ENCODE results near the gene MMADHC.

Gene MMADHC

DNA sequence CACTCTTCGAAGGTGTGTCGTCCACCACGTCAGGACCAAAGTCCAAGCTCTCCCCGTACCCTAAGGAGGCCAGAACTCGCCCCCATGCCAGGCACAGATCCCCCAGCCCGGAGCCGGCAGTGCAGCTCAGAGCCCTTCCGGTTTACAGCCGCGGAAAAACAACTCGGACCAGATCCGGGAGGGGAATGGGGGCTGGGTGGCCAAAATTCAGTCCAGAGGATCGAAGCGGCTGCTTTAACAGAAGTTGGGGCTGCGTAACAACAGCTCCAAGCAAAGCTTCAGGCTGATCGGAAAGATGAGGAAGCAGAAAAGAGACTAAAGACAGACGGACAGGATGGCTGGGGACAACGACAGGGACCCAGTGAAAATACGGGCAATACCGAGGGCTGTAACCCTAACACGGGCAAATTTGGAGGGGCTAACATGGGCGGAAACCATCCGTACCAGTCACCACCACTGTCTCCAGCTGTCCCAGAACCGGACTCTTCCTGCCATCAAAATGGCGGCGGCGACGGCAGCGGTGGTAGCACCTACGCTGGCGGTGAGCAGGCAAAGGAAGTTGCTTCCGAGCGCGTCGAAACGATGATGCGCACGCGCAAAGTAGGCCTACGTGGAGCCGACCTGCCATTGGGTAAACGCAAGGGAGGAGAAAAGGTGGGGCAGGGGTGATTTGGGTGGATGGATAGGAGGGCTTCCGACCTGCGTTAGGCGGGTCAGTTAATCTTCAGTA is at the start of gene MMADHC:
Gene MMADHC (minus strand): TSS at position 556 of the 730 bp plus-strand sequence. CDS start 678 bp downstream, outside the sequence.
- H3K9me3 ChIP-seq (ENCODE audit: control insufficient read depth in 2 of 2, low read length in 2 of 2), result no peaks in the 10 kb centered on the region
- H3K36me3 ChIP-seq (ENCODE audit: control insufficient read depth in 2 of 2, insufficient read depth in 2 of 2, low read length in 2 of 2), result no peaks in the 10 kb centered on the region
- H3K4me3 ChIP-seq (ENCODE audit: low read length in 2 of 2), result peak within 1 kb of the TSS; percentile 96 to 100
- H3K27ac ChIP-seq (ENCODE audit: low read length), result peak within 1 kb of the TSS; percentile 95
- H3K9ac ChIP-seq (ENCODE audit: low read length in 2 of 2), result peak within 1 kb of the TSS; percentile 99 to 100
- no peaks in the 10 kb centered on the region for H3K27me3 ChIP-seq (ENCODE audit: control insufficient read depth in 1 of 2, insufficient read depth in 2 of 2, low read length in 2 of 2)
- peaks cover 4% of the 10 kb centered on the region for H3K4me1 ChIP-seq (ENCODE audit: control insufficient read depth, insufficient read depth, low read length)

DNA sequence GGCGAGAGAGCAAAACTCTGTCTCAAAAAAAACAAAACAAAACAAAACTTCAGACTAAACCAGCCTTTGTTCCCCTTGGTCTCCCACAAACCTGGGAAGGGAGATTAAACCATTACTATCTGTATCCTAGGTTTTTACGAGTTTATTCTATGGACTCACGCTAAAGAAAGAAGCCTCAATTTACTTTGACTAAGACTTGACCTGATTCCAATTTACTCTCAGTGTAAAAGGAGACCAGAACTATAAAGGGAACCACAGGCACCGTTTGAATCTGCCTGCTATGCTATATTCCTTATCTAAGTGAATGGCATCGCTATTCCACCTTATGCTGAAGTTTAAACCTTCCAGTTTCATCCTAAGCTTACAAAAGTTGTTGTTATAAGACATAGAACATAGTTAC is 46.5 kb upstream of the MMADHC start:
- Histone ChIP-seq H3K4me1 (ENCODE audit: control insufficient read depth, insufficient read depth, low read length) (no peaks in the 10 kb centered on the region), H3K9ac (ENCODE audit: low read length in 2 of 2) (no peak overlapping the region), H3K27me3 (ENCODE audit: control insufficient read depth in 1 of 2, insufficient read depth in 2 of 2, low read length in 2 of 2) (no peaks in the 10 kb centered on the region), H3K9me3 (ENCODE audit: control insufficient read depth in 2 of 2, low read length in 2 of 2) (no peaks in the 10 kb centered on the region), H3K4me3 (ENCODE audit: low read length in 2 of 2) (no peak overlapping the region), H3K36me3 (ENCODE audit: control insufficient read depth in 2 of 2, insufficient read depth in 2 of 2, low read length in 2 of 2) (no peaks in the 10 kb centered on the region), H3K27ac (ENCODE audit: low read length) (no peak overlapping the region)

DNA sequence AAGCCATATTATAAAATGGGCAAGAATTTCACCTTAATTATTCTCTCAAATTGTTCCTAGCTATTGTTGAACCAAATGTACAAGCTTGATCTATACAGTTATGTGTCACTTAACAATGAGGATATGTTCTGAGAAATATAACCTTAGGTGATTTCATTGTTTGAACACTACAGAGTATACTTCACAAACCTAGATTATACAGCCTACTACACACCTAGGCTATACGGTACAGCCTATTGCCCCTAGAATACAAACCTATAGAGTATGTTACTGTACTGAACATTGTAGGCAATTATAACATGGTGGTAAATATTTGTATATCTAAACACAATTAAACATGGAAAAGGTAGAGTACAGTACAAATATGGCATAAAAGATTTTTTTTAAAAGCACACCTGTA is 42.9 kb upstream of the MMADHC start:
- H3K27ac ChIP-seq (ENCODE audit: low read length), result no peak overlapping the region
- H3K9me3 ChIP-seq (ENCODE audit: control insufficient read depth in 2 of 2, low read length in 2 of 2), result no peaks in the 10 kb centered on the region
- no peaks in the 10 kb centered on the region for H3K36me3 ChIP-seq (ENCODE audit: control insufficient read depth in 2 of 2, insufficient read depth in 2 of 2, low read length in 2 of 2)
- H3K4me3 ChIP-seq (ENCODE audit: low read length in 2 of 2), result no peak overlapping the region
- no peaks in the 10 kb centered on the region for H3K27me3 ChIP-seq (ENCODE audit: control insufficient read depth in 1 of 2, insufficient read depth in 2 of 2, low read length in 2 of 2)
- no peaks in the 10 kb centered on the region for H3K4me1 ChIP-seq (ENCODE audit: control insufficient read depth, insufficient read depth, low read length)
- H3K9ac ChIP-seq (ENCODE audit: low read length in 2 of 2), result no peak overlapping the region

DNA sequence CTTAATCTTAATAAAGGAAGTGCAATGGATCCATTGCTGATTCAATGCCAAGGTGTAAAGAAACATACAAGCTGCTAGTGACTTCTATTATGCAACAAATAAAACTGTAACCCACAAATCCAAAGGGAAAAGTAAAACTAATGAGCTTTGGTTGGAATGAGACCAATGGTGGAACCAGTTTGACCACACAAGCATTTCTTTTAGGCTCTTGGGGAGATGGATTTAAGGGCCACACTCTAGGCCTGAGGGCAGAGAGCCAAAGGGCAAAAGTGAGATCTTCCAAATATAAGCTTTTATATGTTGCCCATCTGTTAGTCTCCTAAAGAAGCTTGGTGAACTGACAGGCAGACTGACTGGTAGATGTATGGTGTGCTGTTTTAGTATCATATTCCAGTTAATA is 41.5 kb upstream of the MMADHC start:
- no peaks in the 10 kb centered on the region for H3K27me3 ChIP-seq (ENCODE audit: control insufficient read depth in 1 of 2, insufficient read depth in 2 of 2, low read length in 2 of 2)
- no peak overlapping the region for H3K27ac ChIP-seq (ENCODE audit: low read length)
- no peak overlapping the region for H3K4me3 ChIP-seq (ENCODE audit: low read length in 2 of 2)
- no peaks in the 10 kb centered on the region for H3K36me3 ChIP-seq (ENCODE audit: control insufficient read depth in 2 of 2, insufficient read depth in 2 of 2, low read length in 2 of 2)
- no peaks in the 10 kb centered on the region for H3K9me3 ChIP-seq (ENCODE audit: control insufficient read depth in 2 of 2, low read length in 2 of 2)
- H3K4me1 ChIP-seq (ENCODE audit: control insufficient read depth, insufficient read depth, low read length), result no peaks in the 10 kb centered on the region
- H3K9ac ChIP-seq (ENCODE audit: low read length in 2 of 2), result no peak overlapping the region

DNA sequence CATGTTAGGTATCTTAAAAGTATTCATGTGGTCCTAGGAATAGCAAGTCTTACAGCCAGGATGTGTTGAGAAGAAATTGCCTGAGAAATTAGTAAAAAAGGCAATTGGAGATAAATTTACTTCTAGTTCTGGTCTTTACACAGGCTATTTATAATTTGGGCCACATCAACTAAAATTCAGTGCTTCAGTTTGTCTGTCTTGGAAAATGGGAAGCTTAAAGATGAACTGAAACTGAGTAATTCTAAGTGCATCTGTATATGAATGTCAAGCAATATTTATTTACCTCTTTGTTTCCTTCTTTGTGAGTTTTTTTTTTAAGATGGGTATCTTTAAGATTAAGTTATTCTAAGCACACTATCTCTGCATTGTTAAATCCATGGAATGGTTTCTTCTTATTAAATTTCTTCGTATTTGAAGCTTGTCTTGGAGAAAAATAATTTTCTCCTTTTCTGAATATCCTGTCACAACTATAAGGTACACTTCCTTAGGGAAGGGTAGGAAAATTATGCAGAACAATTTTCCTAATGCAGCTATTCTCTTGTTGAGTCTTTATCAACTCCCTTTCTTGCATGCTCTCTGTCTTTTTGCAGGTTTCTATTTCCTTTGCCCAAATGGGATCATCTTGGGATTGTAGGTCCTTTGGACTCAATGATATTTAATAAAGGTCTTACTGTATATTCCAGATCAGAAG is 39.7 kb upstream of the MMADHC start:
- Histone ChIP-seq H3K27ac (ENCODE audit: low read length) (no peak overlapping the region), H3K9me3 (ENCODE audit: control insufficient read depth in 2 of 2, low read length in 2 of 2) (no peaks in the 10 kb centered on the region), H3K4me3 (ENCODE audit: low read length in 2 of 2) (no peak overlapping the region), H3K9ac (ENCODE audit: low read length in 2 of 2) (no peak overlapping the region), H3K36me3 (ENCODE audit: control insufficient read depth in 2 of 2, insufficient read depth in 2 of 2, low read length in 2 of 2) (no peaks in the 10 kb centered on the region), H3K27me3 (ENCODE audit: control insufficient read depth in 1 of 2, insufficient read depth in 2 of 2, low read length in 2 of 2) (no peaks in the 10 kb centered on the region), H3K4me1 (ENCODE audit: control insufficient read depth, insufficient read depth, low read length) (no peaks in the 10 kb centered on the region)

DNA sequence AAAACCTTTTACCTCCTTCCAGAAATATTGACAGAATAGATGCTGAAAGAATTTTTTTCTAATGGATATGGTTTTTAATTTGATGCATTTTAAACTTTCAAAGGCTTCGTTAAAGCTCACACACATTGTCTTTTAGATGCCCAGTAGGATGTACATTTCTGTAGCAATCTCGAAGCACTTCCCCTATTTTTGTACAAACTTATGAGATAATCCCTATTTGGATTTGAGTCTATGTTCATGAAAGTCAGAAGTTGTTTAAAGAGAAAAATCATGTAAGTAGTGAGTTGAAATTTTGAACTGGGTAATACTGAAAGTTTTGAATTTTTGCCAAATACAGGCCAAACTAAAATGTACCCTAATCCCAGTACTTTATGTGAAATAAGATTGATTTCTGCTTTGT is 38.1 kb upstream of the MMADHC start:
- Histone ChIP-seq H3K27ac (ENCODE audit: low read length) (no peak overlapping the region), H3K27me3 (ENCODE audit: control insufficient read depth in 1 of 2, insufficient read depth in 2 of 2, low read length in 2 of 2) (no peaks in the 10 kb centered on the region), H3K4me3 (ENCODE audit: low read length in 2 of 2) (no peak overlapping the region), H3K36me3 (ENCODE audit: control insufficient read depth in 2 of 2, insufficient read depth in 2 of 2, low read length in 2 of 2) (no peaks in the 10 kb centered on the region), H3K9ac (ENCODE audit: low read length in 2 of 2) (no peak overlapping the region), H3K9me3 (ENCODE audit: control insufficient read depth in 2 of 2, low read length in 2 of 2) (no peaks in the 10 kb centered on the region), H3K4me1 (ENCODE audit: control insufficient read depth, insufficient read depth, low read length) (no peaks in the 10 kb centered on the region)

DNA sequence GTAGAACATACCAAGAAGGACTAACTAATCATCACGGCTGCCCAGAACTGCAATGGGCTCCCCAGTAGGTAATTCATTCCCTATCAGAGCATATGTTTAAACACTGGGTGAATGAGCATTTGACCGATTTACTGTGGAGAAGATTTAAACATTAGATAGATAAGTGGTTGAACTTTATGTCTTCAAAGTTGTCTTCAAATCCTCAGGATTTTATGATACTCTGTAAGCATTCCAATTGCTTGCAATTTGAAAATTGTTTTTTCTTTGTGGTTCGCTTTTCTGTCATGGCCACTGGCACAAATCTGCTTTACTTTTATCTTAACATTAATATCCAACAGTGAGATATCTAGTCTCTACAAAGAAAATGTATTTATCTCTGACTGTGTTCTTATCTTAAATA is 37.7 kb upstream of the MMADHC start:
- H3K36me3 ChIP-seq (ENCODE audit: control insufficient read depth in 2 of 2, insufficient read depth in 2 of 2, low read length in 2 of 2), result no peaks in the 10 kb centered on the region
- no peak overlapping the region for H3K9ac ChIP-seq (ENCODE audit: low read length in 2 of 2)
- H3K4me3 ChIP-seq (ENCODE audit: low read length in 2 of 2), result no peak overlapping the region
- H3K4me1 ChIP-seq (ENCODE audit: control insufficient read depth, insufficient read depth, low read length), result no peaks in the 10 kb centered on the region
- no peaks in the 10 kb centered on the region for H3K27me3 ChIP-seq (ENCODE audit: control insufficient read depth in 1 of 2, insufficient read depth in 2 of 2, low read length in 2 of 2)
- no peaks in the 10 kb centered on the region for H3K9me3 ChIP-seq (ENCODE audit: control insufficient read depth in 2 of 2, low read length in 2 of 2)
- no peak overlapping the region for H3K27ac ChIP-seq (ENCODE audit: low read length)

DNA sequence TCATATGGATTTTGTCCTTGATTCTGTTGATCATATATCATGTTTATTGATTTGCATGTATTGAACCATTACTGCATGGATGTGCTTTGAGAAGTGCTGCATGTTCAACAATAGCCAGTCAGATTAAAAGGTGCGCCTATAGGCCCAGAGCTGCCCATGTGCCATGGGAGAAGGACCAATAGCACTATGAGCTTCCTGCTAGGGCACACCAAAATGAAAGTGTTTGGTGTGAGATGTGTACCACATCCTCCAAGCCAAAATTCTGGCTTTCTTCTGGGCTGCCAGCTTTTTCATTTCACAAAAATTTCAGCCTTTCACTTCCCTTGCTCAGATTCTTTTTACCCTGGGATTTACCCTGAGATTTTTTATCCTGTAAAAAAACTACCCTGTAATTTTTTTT is 34.8 kb upstream of the MMADHC start:
- Histone ChIP-seq H3K27me3 (ENCODE audit: control insufficient read depth in 1 of 2, insufficient read depth in 2 of 2, low read length in 2 of 2) (no peaks in the 10 kb centered on the region), H3K36me3 (ENCODE audit: control insufficient read depth in 2 of 2, insufficient read depth in 2 of 2, low read length in 2 of 2) (no peaks in the 10 kb centered on the region), H3K27ac (ENCODE audit: low read length) (no peak overlapping the region), H3K9me3 (ENCODE audit: control insufficient read depth in 2 of 2, low read length in 2 of 2) (no peaks in the 10 kb centered on the region), H3K9ac (ENCODE audit: low read length in 2 of 2) (no peak overlapping the region), H3K4me1 (ENCODE audit: control insufficient read depth, insufficient read depth, low read length) (no peaks in the 10 kb centered on the region), H3K4me3 (ENCODE audit: low read length in 2 of 2) (no peak overlapping the region)

DNA sequence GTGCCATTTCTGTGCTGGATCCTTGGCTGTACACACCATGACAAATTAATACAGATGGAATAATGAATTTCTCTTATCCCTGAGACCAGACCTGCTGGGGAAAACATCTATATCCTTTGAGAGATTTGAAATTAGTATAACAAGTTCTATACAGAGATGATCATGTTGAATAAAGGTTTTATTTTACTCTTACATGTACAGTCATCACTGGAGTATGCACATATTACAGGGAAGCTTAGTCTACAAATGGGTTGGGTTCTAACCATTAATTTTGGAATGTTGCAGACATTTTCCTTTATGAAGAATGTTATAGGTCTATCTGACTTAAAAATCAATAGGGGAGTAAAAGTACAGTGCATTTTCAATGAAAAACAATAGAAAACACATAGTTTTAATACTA is 29.9 kb upstream of the MMADHC start:
- H3K27me3 ChIP-seq (ENCODE audit: control insufficient read depth in 1 of 2, insufficient read depth in 2 of 2, low read length in 2 of 2), result no peaks in the 10 kb centered on the region
- no peak overlapping the region for H3K9ac ChIP-seq (ENCODE audit: low read length in 2 of 2)
- no peak overlapping the region for H3K4me3 ChIP-seq (ENCODE audit: low read length in 2 of 2)
- no peaks in the 10 kb centered on the region for H3K36me3 ChIP-seq (ENCODE audit: control insufficient read depth in 2 of 2, insufficient read depth in 2 of 2, low read length in 2 of 2)
- H3K9me3 ChIP-seq (ENCODE audit: control insufficient read depth in 2 of 2, low read length in 2 of 2), result no peaks in the 10 kb centered on the region
- no peak overlapping the region for H3K27ac ChIP-seq (ENCODE audit: low read length)
- peaks cover under 1% of the 10 kb centered on the region for H3K4me1 ChIP-seq (ENCODE audit: control insufficient read depth, insufficient read depth, low read length)

DNA sequence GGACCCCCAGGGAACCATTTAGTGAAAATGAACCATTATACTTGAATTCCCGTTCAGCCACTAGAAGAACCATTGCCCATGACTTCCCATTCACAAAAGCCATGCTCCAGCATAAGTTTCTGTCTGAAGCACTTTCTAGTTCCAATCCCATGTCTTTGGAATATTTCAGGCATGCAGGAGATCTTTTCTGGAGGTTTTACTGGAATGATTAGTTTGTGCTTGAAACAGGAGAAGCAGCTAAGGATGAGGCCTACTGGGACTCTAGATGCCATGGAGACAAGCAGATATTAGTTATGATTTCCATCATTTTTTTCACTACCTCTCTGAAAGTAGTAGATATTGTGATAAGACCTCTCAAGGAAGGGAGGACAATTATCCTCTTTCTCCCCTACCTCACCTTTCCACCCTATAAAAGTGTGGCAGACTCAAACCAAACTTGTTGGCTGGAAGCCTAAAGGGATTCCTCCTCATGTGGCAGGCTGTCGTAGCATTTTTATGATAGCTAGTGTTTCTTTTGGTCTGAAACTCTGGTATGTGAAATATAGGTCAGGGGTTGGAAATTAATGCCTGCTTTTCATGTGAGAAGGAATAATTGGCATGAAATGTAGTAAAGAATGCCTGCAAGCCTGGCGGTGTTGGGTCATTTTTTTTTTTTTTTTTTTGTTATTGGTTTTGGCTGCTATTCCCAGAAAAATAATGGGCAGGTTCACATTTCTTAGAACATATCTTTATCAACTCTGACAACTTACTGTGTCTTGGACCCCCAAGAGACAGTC is 29.3 kb upstream of the MMADHC start:
- H3K4me3 ChIP-seq (ENCODE audit: low read length in 2 of 2), result no peak overlapping the region
- H3K9me3 ChIP-seq (ENCODE audit: control insufficient read depth in 2 of 2, low read length in 2 of 2), result no peaks in the 10 kb centered on the region
- no peaks in the 10 kb centered on the region for H3K27me3 ChIP-seq (ENCODE audit: control insufficient read depth in 1 of 2, insufficient read depth in 2 of 2, low read length in 2 of 2)
- peaks cover 5% of the 10 kb centered on the region for H3K4me1 ChIP-seq (ENCODE audit: control insufficient read depth, insufficient read depth, low read length)
- no peak overlapping the region for H3K9ac ChIP-seq (ENCODE audit: low read length in 2 of 2)
- no peak overlapping the region for H3K27ac ChIP-seq (ENCODE audit: low read length)
- no peaks in the 10 kb centered on the region for H3K36me3 ChIP-seq (ENCODE audit: control insufficient read depth in 2 of 2, insufficient read depth in 2 of 2, low read length in 2 of 2)
